Activated gamma-delta T cell (primary cell): ENCODE measurements around the gene FUCA2.
A peak's percentile ranks its signal among the peaks of the same experiment; 100 is the strongest.
"Not testable (repeated sequence)": the region's sequence is repeated elsewhere in the genome, so short reads cannot be mapped to it uniquely, and the experiment has no call there.

Source experiments
- DNase-seq: peaks from one replicate; lab custom pipeline; 2025; lab: John Stamatoyannopoulos, UW

The FUCA2 gene

GRCh38 chr6:143496974-143497373 lies 14.5 kb downstream of the FUCA2 start:
- DNase-seq: no peak

DNA sequence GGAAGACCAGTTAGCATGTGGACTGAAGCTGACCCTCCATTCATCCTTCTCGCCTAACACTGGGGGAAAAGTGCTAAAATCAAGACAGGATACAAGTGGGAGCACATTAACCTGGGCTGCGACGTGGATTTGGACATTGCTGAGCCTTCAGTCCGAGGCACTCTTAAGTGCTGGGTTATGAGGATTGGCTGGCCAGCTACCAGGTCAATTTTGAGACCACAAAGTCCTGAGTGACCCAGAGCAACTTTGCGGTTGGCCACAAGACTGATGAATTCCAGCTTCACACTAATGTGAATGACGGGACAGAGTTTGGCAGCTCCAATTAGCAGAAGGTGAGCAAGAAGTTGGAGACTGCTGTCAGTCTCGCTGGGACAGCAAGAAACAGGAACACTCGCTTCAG lies 20.7 kb downstream of the FUCA2 start:
- DNase-seq: no peak

DNA sequence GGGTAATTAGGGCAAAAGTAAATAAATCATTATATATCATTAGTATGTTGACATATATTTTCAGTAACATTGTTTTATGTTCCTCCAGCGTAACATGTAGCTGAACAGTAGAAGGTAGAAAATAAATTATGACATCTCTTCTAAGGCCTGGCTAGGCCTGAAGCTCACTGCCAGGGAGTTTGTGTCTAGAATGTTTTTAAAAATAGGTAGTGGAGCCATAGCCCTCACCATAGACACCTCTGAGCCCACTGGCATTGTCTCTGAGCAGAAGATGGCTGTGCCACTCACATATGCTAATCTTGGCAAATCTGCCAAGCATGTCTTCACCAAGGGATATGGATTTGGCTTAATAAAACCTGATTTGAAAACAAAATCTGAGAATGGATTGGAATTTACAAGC lies 21.3 kb downstream of the FUCA2 start:
- no peak for DNase-seq

GRCh38 chr6:143486752-143487151 lies 24.8 kb downstream of the FUCA2 start:
- DNase-seq: no peak

GRCh38 chr6:143485967-143486366 lies 25.6 kb downstream of the FUCA2 start:
- no peak for DNase-seq

GRCh38 chr6:143482593-143482992 lies 28.9 kb downstream of the FUCA2 start:
- DNase-seq: no peak

DNA sequence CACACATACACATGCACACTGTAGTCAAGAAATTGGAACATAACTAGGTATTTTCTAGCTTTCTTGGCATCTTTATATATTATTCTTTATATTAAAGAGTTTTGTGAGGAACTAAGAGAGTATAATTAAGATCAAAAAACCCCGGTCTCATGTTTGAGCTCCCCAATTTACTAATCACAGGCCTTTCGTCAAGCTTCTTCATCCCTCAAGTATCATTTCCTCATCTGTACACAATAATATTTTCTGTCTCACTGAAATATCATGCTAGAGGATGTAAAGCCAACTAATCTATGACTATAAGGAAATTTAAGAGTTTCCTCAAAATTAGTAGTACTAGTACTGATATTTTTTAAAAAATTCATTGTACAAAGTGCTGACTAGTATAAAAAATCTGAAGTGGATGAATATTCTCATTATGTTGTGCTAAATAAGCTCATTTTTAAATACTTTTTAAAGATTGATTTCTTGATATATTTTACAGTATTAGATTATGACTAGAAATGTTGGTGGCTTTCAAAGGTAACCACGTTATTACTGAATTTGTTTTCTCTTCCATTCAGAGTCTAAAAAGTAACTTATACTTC lies 32.9 kb downstream of the FUCA2 start:
- no peak for DNase-seq

DNA sequence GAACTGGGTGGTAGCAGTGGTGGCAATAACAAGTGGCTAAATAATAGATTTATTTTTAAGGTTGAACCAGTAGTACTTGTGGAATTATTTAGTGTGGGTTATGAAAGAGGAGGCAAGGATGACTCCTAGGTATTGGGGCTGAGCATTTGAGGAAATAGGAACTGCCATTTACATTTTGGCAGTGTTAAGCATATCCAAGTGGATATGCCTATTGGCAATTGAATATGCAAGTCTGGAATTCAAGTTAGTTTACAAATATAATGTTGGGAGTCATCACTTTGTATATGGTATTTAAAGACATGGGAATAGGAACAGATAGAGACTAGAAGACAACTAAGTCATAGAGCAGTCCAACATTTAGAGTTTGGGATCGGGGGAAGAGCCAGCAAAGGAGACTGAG lies 35.0 kb downstream of the FUCA2 start:
- no peak for DNase-seq

- no peak for DNase-seq
Observed at GRCh38 chr6:143471822-143472221, 39.7 kb downstream of the FUCA2 start.

DNA sequence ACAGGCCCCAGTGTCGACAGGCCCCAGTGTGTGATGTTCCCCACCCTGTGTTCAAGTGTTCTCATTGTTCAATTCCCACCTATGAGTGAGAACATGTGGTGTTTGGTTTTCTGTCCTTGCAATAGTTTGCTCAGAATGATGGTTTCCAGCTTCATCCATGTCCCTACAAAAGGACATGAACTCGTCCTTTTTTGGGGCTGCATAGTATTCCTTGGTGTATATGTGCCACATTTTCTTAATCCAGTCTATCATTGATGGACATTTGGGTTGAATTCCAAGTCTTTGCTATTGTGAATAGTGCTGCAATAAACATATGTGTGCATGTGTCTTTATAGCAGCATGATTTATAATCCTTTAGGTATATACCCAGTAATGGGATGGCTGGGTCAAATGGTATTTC lies 42.7 kb downstream of the FUCA2 start:
- not testable (repeated sequence) for DNase-seq

DNA sequence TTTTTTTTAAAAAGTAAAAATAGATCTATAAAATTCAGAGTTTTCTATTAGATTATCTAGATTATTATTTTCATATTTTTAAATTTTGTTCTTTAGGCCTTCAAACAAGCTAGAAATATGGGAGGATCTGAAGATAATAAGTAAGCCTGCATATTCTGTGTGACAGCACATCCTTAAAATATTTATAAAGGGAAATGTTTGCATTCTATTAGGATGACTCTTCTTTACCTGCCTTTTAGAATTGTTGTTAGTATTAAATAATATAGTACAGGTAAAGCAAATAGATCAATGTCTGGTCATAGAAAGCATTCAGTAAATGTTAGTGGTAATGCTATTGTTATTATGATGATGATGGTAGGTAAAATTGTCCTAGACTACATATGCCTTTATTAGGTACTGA lies 43.5 kb downstream of the FUCA2 start:
- DNase-seq: no peak

DNA sequence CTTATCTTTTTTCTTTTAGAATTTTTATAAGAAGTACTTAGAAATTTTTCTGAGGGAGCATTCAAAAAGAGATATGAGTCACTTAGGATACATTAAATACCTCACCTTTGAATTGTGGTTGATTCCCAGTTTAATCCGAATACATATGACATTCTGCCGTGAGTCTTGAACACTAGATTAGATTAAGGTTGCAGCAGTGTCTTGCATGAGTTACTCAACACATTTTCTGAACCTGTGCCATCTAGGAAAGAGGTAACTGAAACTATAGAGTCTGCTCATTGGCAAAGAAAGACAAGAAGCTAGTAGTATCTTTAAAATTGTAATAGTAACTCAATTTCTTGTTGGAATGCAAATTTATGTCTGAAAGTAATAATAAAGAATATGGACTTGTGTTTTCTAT lies 46.0 kb downstream of the FUCA2 start:
- DNase-seq: no peak

GRCh38 chr6:143457563-143458359 lies 53.8 kb downstream of the FUCA2 start:
- no peak for DNase-seq

GRCh38 chr6:143451531-143451930 lies 60.0 kb downstream of the FUCA2 start:
- no peak for DNase-seq

DNA sequence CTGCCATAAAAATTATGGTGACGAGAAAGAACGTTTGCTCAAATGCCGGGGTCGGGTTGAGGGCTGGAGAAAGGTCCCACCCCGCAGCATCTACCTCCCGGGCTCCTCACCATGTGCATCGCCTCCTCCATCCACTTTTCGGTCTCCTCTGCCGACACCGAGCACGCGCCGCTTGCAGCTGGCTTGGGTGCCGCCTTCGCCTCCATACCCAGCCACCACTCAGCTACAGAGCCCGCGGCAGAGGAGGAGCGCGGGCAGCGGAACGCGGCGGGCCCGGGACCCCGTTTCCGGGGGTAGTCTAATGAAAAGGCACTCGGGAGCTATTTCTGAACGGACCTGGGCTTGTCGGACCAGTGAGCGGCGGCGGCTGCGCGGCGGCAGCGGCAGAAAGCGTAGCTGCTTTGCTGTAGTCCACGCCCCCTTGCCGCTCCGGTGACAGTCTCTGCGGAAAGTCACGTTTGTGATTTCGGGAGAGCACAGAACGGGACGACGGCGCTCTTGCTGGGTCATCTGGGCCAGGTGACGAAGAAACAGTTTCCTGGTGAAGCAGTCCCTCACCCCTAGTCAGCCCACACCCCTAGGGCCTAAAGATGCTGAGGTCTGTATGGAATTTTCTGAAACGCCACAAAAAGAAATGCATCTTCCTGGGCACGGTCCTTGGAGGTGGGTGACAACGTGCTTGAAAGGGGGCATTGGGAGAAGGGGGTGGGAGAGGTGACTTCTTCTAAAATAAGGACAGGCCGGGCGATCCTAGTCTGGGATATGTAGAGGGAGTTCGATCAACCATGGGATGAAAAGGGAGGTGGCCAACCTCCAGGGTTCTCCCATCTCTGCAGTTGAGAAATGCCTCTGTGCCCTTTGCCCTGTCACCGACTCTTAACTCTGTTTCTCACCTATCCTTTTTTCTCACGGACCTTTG lies 60.8 kb downstream of the FUCA2 start, which contains the start of the genes ADAT2 and PEX3:
Gene ADAT2, minus strand, starts transcription at position 243 of the 919 bp plus-strand sequence. Its CDS starts 37 bp downstream, at position 206.
Gene PEX3, plus strand, starts transcription at position 353 of the 919 bp plus-strand sequence. Its CDS starts 238 bp downstream, at position 591.
- DNase-seq: peak; percentile 88

DNA sequence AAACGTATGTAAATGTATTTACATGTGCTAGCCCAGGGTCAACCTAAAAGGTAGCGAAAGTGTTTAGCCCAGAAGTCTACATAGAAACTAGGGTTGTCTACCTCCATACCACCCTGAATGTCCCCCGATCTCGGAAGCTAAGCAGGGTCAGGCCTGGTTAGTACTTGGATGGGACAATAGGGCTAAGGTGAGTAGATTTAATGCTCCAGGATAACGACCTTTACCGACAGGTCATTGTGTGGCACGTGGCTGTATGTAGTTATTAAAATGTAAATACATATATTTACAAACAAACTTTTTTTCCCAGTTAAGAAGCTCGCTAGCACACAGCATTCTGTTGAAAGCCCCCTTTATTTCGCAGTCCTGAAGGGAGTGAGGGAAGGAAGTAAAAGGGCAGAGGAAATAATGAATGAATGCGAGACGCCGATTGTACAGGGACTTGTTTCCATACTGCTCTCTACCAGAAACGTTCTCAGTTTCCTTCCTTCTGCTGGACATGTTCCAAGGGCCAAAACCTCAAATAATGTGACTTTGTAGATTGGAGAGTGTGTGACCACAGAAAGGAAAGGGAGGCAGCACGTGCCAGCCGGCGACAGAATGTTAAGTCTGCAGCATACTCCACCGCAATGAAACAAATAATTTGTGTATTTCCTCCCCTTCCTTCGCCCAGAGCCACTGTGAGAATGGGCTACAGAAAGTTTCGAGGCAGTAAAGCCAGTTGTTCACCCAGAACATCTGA lies 61.6 kb downstream of the FUCA2 start:
- DNase-seq: no peak

- DNase-seq: no peak
Observed at GRCh38 chr6:143449082-143449713, 62.3 kb downstream of the FUCA2 start.

- DNase-seq: not testable (repeated sequence)
Observed at GRCh38 chr6:143447865-143448264, 63.7 kb downstream of the FUCA2 start.
